Activated T-helper 9 cell treated with anti-CD3 and anti-CD28 coated beads, Interleukin-2, amount 50 U/mL, for 16 hours (primary cell): ENCODE data around the gene LPAR6.

Source experiments
- DNase-seq: peaks from one replicate; pipeline ENCODE4 v3.0.0-alpha.2; 2020; ENCODE audit warnings: low read depth

The LPAR6 gene

GRCh38 chr13:48414501-48414900, 1.6 kb upstream of the LPAR6 start:
- DNase-seq: no peak

GRCh38 chr13:48411841-48412531, 927 bp downstream of the LPAR6 start:
- no peak for DNase-seq

GRCh38 chr13:48411147-48411794, 1.6 kb downstream of the LPAR6 start:
- no peak for DNase-seq

- no peak for DNase-seq
These were observed 2.7 kb downstream of the LPAR6 start for GRCh38 chr13:48410199-48410598.

- no peak for DNase-seq
These were observed 7.0 kb downstream of the LPAR6 start for GRCh38 chr13:48405875-48406274.

GRCh38 chr13:48404952-48405351, 8.0 kb downstream of the LPAR6 start:
- no peak for DNase-seq

GRCh38 chr13:48403913-48404312, 9.0 kb downstream of the LPAR6 start:
- no peak for DNase-seq

- DNase-seq: no peak
These were observed 9.7 kb downstream of the LPAR6 start for GRCh38 chr13:48403151-48403631.

GRCh38 chr13:48402325-48402932, 10.5 kb downstream of the LPAR6 start:
- DNase-seq: no peak

- no peak for DNase-seq
These were observed 11.4 kb downstream of the LPAR6 start for GRCh38 chr13:48401480-48401879.

GRCh38 chr13:48400850-48401291, 12.0 kb downstream of the LPAR6 start:
- no peak for DNase-seq

- DNase-seq: no peak
These were observed 12.7 kb downstream of the LPAR6 start for GRCh38 chr13:48400090-48400694.

GRCh38 chr13:48398450-48399095, 14.3 kb downstream of the LPAR6 start:
- no peak for DNase-seq

GRCh38 chr13:48397744-48398143, 15.2 kb downstream of the LPAR6 start:
- DNase-seq: no peak

- DNase-seq: no peak
These were observed 19.2 kb downstream of the LPAR6 start for GRCh38 chr13:48393698-48394085.

- no peak for DNase-seq
These were observed 19.7 kb downstream of the LPAR6 start for GRCh38 chr13:48393030-48393697.

GRCh38 chr13:48391257-48391656, 21.7 kb downstream of the LPAR6 start:
- no peak for DNase-seq

- DNase-seq: no peak
These were observed 26.1 kb downstream of the LPAR6 start for GRCh38 chr13:48386816-48387215.

- no peak for DNase-seq
These were observed 29.5 kb downstream of the LPAR6 start for GRCh38 chr13:48383384-48383783.

- DNase-seq: no peak
These were observed 32.3 kb downstream of the LPAR6 start for GRCh38 chr13:48380581-48380980.

GRCh38 chr13:48377857-48378256, 35.1 kb downstream of the LPAR6 start:
- no peak for DNase-seq

- no peak for DNase-seq
These were observed 42.1 kb downstream of the LPAR6 start for GRCh38 chr13:48370815-48371214.
